GM23248 (cell line): ENCODE results near the gene GAK. TPM values are rescaled to one million over a fixed set of nuclear protein-coding genes. Genes with fewer than 3 reads are reported as not detected.

Source experiments
- DNase-seq: peaks from one replicate; pipeline ENCODE4 v3.0.0-alpha.2; 2015
- H2AFZ ChIP-seq: fragments of 200-600 bp; sonication (generic); 2 replicates; pipeline ENCODE4 v1.6.1; 2016; ENCODE audit warnings: antibody characterized with exemption
- H3F3A ChIP-seq: fragments of 200-600 bp; sonication (generic); 2 replicates; pipeline ENCODE4 v1.6.1; 2016; ENCODE audit warnings: mild to moderate bottlenecking, antibody characterized with exemption, mixed run types; ENCODE audit not compliant: insufficient read depth
- H3K27ac ChIP-seq: fragments of 200-600 bp; sonication (generic); 2 replicates; pipeline ENCODE4 v1.5.1; 2016; ENCODE audit warnings: mild to moderate bottlenecking
- H3K27me3 ChIP-seq: fragments of 200-600 bp; sonication (generic); replicated peaks from 2 replicates; pipeline ENCODE4 v1.6.1; 2016; ENCODE audit warnings: mild to moderate bottlenecking; ENCODE audit not compliant: insufficient read depth
- H3K36me3 ChIP-seq: fragments of 200-600 bp; sonication (generic); 2 replicates; pipeline ENCODE4 v1.6.1; 2016; ENCODE audit warnings: low read depth, mild to moderate bottlenecking
- H3K4me1 ChIP-seq: fragments of 200-600 bp; sonication (generic); 2 replicates; pipeline ENCODE4 v1.6.1; 2016; ENCODE audit warnings: mild to moderate bottlenecking; ENCODE audit not compliant: insufficient read depth
- H3K4me2 ChIP-seq: fragments of 200-600 bp; sonication (generic); one replicate; pipeline ENCODE4 v1.6.1; 2016; ENCODE audit warnings: mild to moderate bottlenecking; ENCODE audit not compliant: unreplicated experiment
- H3K4me3 ChIP-seq: fragments of 200-600 bp; sonication (generic); 2 replicates; pipeline ENCODE4 v1.5.1; 2016; ENCODE audit warnings: mild to moderate bottlenecking
- H3K79me2 ChIP-seq: fragments of 200-600 bp; sonication (generic); 2 replicates; pipeline ENCODE4 v1.6.1; 2016; ENCODE audit warnings: mild to moderate bottlenecking; ENCODE audit not compliant: insufficient read depth
- H3K9ac ChIP-seq: fragments of 200-600 bp; sonication (generic); 2 replicates; pipeline ENCODE4 v1.6.1; 2016; ENCODE audit warnings: mild to moderate bottlenecking
- H3K9me2 ChIP-seq: fragments of 200-600 bp; sonication (generic); 2 replicates; pipeline ENCODE4 v1.6.1; 2016; ENCODE audit warnings: mixed run types, mild to moderate bottlenecking, moderate library complexity; ENCODE audit not compliant: insufficient read depth
- H3K9me3 ChIP-seq: fragments of 200-600 bp; sonication (generic); one replicate; pipeline ENCODE4 v1.6.1; 2017; ENCODE audit warnings: low read depth
- H4K20me1 ChIP-seq: fragments of 200-600 bp; sonication (generic); 2 replicates; pipeline ENCODE4 v1.6.0; 2016; ENCODE audit not compliant: insufficient read depth
- EZH2 ChIP-seq: fragments of 200-600 bp; sonication (generic); IDR thresholded peaks from 2 replicates; pipeline ENCODE4 v1.6.1; 2018; ENCODE audit warnings: antibody characterized with exemption, mild to moderate bottlenecking; ENCODE audit not compliant: insufficient read depth, poor library complexity, severe bottlenecking
- EZH2phosphoT487 ChIP-seq: fragments of 200-600 bp; sonication (generic); IDR thresholded peaks from 2 replicates; pipeline ENCODE4 v1.6.1; 2018; ENCODE audit warnings: antibody characterized with exemption, moderate library complexity, mild to moderate bottlenecking, low read depth; ENCODE audit not compliant: insufficient read depth
- WGBS, 2 experiments: methylation state at CpG; one replicate each; pipeline ENCODE4 v1.1.6; 2015 to 2017; ENCODE audit warnings: low lambda C conversion rate in 2 of 2, low coverage in 1 of 2; ENCODE audit errors: missing lambda C conversion rate in 2 of 2; 5-methylcytosine and 5-hydroxymethylcytosine counted together
- in situ Hi-C: fragments of 300-500 bp; cut with MboI; formaldehyde crosslinking; loops from 2 replicates; pipeline ENCODE4 v1.15.0; 2020
- polyA plus RNA-seq: library from polyadenylated mRNA; unstranded; fragments of >200 nt; fragmentation: Nextera tagmentation; extraction: Ambion mirVana; gene quantifications from 2 replicates; pipeline ENCODE4 v1.2.1, GENCODE V29; 2016
- total RNA-seq: library from RNA; depleted of rRNA; stranded (reverse); fragments of >200 nt; shearing (Covaris generic); gene quantifications from 2 replicates; pipeline ENCODE4 v1.2.3, GENCODE V29; 2014

Gene GAK
- total and polyA plus RNA-seq, 2 experiments from 2014 or later, result 41.1 to 86.7 TPM

DNA sequence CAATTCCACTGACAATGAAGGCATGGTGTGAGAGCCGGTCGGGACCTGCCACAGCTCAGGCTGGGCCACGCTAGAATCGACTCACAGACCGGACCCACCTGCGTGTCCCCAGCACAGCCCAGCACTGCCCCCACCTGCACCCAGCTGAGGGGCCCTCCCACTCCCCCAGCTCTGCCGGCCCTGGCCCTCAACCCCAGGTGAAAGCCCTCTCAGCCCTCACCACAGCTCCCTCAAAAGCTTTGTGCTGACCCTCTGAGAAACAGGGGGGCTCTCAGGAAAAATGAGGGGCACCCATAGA is 25.1 kb downstream of the GAK start:
- no peak overlapping the region for H3K4me3 ChIP-seq
- no peak overlapping the region for H3K27ac ChIP-seq
- in situ Hi-C loops, result no loop called here
- DNase-seq, result no peak
- H3F3A ChIP-seq, result no peaks in the 10 kb centered on the region
- H3K9me2 ChIP-seq, result no peaks in the 10 kb centered on the region
- no peaks in the 10 kb centered on the region for H3K4me1 ChIP-seq
- H3K4me2 ChIP-seq, result no peak overlapping the region
- no peaks in the 10 kb centered on the region for H3K27me3 ChIP-seq
- H3K36me3 ChIP-seq, result no peaks in the 10 kb centered on the region
- TF ChIP-seq EZH2phosphoT487 (no peak), EZH2 (no peak)
- H3K9me3 ChIP-seq, result no peaks in the 10 kb centered on the region
- no peak overlapping the region for H2AFZ ChIP-seq
- peaks cover 67% of the 10 kb centered on the region for H3K79me2 ChIP-seq
- no peak overlapping the region for H3K9ac ChIP-seq
- 99 to 100% methylated on average over 2 to 7 of the region's 7 CpGs for WGBS, 2 experiments
- H4K20me1 ChIP-seq, result no peaks in the 10 kb centered on the region

- no peak overlapping the region for H3K9ac ChIP-seq
- no peak overlapping the region for H3K4me3 ChIP-seq
- H3K36me3 ChIP-seq, result no peaks in the 10 kb centered on the region
- H3K9me3 ChIP-seq, result no peaks in the 10 kb centered on the region
- 96 to 97% methylated on average over 19 to 20 of the region's 20 CpGs for WGBS, 2 experiments
- H3K79me2 ChIP-seq, result peaks cover 67% of the 10 kb centered on the region
- H3K4me2 ChIP-seq, result no peak overlapping the region
- H3K27me3 ChIP-seq, result no peaks in the 10 kb centered on the region
- no peaks in the 10 kb centered on the region for H4K20me1 ChIP-seq
- H3K27ac ChIP-seq, result no peak overlapping the region
- H3F3A ChIP-seq, result no peaks in the 10 kb centered on the region
- no peak for DNase-seq
- no peaks in the 10 kb centered on the region for H3K9me2 ChIP-seq
- no peak overlapping the region for H2AFZ ChIP-seq
- TF ChIP-seq EZH2 (no peak), EZH2phosphoT487 (no peak)
- no peaks in the 10 kb centered on the region for H3K4me1 ChIP-seq
- in situ Hi-C loops, result no loop called here
Observed at GRCh38 chr4:906339-907102, 25.6 kb downstream of the GAK start.

- Histone ChIP-seq H2AFZ (no peak overlapping the region), H3K27ac (no peak overlapping the region), H3K36me3 (no peaks in the 10 kb centered on the region), H3K79me2 (peaks cover 70% of the 10 kb centered on the region), H3K4me1 (no peaks in the 10 kb centered on the region), H3K4me2 (no peak overlapping the region), H3K9me3 (no peaks in the 10 kb centered on the region), H3K4me3 (no peak overlapping the region), H3K9me2 (no peaks in the 10 kb centered on the region), H3F3A (no peaks in the 10 kb centered on the region), H3K9ac (no peak overlapping the region), H4K20me1 (no peaks in the 10 kb centered on the region), H3K27me3 (no peaks in the 10 kb centered on the region)
- WGBS, 2 experiments, result 97 to 98% methylated on average over 36 to 49 of the region's 49 CpGs
- in situ Hi-C loops, result no loop called here
- no peak for TF ChIP-seq EZH2
- no peak for TF ChIP-seq EZH2phosphoT487
- no peak for DNase-seq
Observed at GRCh38 chr4:905485-906338, 26.4 kb downstream of the GAK start.

- no peak for TF ChIP-seq EZH2phosphoT487
- no peak for TF ChIP-seq EZH2
- H3K79me2 ChIP-seq, result peaks cover 63% of the 10 kb centered on the region
- H3K9me3 ChIP-seq, result no peaks in the 10 kb centered on the region
- no peak overlapping the region for H2AFZ ChIP-seq
- in situ Hi-C loops, result no loop called here
- no peak for DNase-seq
- H4K20me1 ChIP-seq, result no peaks in the 10 kb centered on the region
- H3K4me2 ChIP-seq, result no peak overlapping the region
- H3K27me3 ChIP-seq, result no peaks in the 10 kb centered on the region
- no peak overlapping the region for H3K9ac ChIP-seq
- H3K9me2 ChIP-seq, result no peaks in the 10 kb centered on the region
- no peak overlapping the region for H3K27ac ChIP-seq
- H3K4me1 ChIP-seq, result no peaks in the 10 kb centered on the region
- H3F3A ChIP-seq, result no peaks in the 10 kb centered on the region
- WGBS, 2 experiments, result 87 to 89% methylated on average over 29 to 42 of the region's 42 CpGs
- no peaks in the 10 kb centered on the region for H3K36me3 ChIP-seq
- H3K4me3 ChIP-seq, result no peak overlapping the region
Observed at GRCh38 chr4:903066-904046, 28.8 kb downstream of the GAK start.
